ENCODE results near the gene SEL1L2. TPM values are rescaled to one million over a fixed set of nuclear protein-coding genes. Genes with fewer than 3 reads are reported as not detected.

Gene SEL1L2
- total and polyA plus RNA-seq, 9 of the 15 experiments (the other 6 are each of a cell fraction or from before 2014, with no cell fraction given) = not detected

- TF ChIP-seq, protein P1, sequence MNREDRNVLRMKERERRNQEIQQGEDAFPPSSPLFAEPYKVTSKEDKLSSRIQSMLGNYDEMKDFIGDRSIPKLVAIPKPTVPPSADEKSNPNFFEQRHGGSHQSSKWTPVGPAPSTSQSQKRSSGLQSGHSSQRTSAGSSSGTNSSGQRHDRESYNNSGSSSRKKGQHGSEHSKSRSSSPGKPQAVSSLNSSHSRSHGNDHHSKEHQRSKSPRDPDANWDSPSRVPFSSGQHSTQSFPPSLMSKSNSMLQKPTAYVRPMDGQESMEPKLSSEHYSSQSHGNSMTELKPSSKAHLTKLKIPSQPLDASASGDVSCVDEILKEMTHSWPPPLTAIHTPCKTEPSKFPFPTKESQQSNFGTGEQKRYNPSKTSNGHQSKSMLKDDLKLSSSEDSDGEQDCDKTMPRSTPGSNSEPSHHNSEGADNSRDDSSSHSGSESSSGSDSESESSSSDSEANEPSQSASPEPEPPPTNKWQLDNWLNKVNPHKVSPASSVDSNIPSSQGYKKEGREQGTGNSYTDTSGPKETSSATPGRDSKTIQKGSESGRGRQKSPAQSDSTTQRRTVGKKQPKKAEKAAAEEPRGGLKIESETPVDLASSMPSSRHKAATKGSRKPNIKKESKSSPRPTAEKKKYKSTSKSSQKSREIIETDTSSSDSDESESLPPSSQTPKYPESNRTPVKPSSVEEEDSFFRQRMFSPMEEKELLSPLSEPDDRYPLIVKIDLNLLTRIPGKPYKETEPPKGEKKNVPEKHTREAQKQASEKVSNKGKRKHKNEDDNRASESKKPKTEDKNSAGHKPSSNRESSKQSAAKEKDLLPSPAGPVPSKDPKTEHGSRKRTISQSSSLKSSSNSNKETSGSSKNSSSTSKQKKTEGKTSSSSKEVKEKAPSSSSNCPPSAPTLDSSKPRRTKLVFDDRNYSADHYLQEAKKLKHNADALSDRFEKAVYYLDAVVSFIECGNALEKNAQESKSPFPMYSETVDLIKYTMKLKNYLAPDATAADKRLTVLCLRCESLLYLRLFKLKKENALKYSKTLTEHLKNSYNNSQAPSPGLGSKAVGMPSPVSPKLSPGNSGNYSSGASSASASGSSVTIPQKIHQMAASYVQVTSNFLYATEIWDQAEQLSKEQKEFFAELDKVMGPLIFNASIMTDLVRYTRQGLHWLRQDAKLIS (CRISPR knock-in tag; IDR thresholded peaks at IDR 0.05) = no peak
- TF ChIP-seq FOXJ3 (CRISPR knock-in tag; IDR thresholded peaks at IDR 0.05) = no peak
- no peak for TF ChIP-seq IFI16 (CRISPR knock-in tag; IDR thresholded peaks at IDR 0.05)
- TF ChIP-seq MECOM (CRISPR knock-in tag; IDR thresholded peaks at IDR 0.05) = no peak
- TF ChIP-seq CHD4 (IDR thresholded peaks at IDR 0.05; ENCODE audit: insufficient read depth, insufficient replicate concordance, low read depth, low read length, poor library complexity, severe bottlenecking) = no peak
These were observed 151.8 kb downstream of the SEL1L2 start (continued) for GRCh38 chr20:13838664-13839063.

DNA sequence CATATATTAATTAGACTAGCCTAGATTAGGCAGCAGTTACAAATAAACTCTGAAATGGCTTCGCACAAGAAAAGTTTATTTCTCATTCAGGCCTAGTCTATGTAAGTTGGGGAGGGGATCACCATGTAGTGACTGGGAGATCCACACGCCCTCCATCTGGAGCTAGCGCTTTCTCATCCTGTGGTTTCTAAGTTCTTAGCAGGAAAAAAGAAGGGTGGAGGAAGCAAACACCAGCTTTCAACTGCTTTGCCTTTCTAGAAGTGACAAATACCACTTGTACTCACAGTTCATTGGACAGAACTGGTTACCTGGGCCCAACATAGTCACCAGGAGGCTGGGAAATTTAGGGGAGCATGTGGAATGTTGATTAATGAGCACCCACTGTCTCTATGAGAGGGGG, 158.9 kb downstream of the SEL1L2 start:
- intact Hi-C loops (cut with micrococcal nuclease) = no loop called here
- Histone ChIP-seq H3K27ac (ENCODE audit: extremely low read depth, low read depth, low read length) (no peak overlapping the region), H2AFZ (ENCODE audit: low read depth, low read length) (no peak overlapping the region), H3K9me1 (ENCODE audit: control insufficient read depth, insufficient read depth, low read length) (no peaks in the 10 kb centered on the region), H3K9ac (ENCODE audit: insufficient read depth in 1 of 2, low read depth in 2 of 2, low read length in 2 of 2) (no peak overlapping the region), H3K4me3 (no peak overlapping the region), H3K4me1 (replicated peaks in 1 of 2; ENCODE audit: control insufficient read depth in 2 of 2, insufficient read depth in 2 of 2, low read length in 2 of 2) (no peaks in the 10 kb centered on the region), H3K4me2 (ENCODE audit: insufficient read depth, low read length) (no peak overlapping the region), H3K79me2 (ENCODE audit: control insufficient read depth, insufficient read depth, low read length) (no peaks in the 10 kb centered on the region), H3K36me3 (ENCODE audit: control insufficient read depth, insufficient read depth, low read length) (no peaks in the 10 kb centered on the region), H4K20me1 (replicated peaks; ENCODE audit: control insufficient read depth, insufficient read depth, low read length) (no peaks in the 10 kb centered on the region), H3K9me3 (replicated peaks; ENCODE audit: control insufficient read depth, insufficient read depth, low read depth, low read length) (no peaks in the 10 kb centered on the region), H3K27me3 (ENCODE audit: control insufficient read depth in 2 of 2, insufficient read depth in 2 of 2, low read length in 2 of 2) (no peaks in the 10 kb centered on the region)
- ATAC-seq (no peak), FAIRE-seq (no peak), DNase-seq (ENCODE audit: extremely low read depth in 1 of 4, low spot score in 3 of 4) (no peak)
- TF ChIP-seq PHB (CRISPR knock-in tag; IDR thresholded peaks at IDR 0.05) (no peak), ZNF57 (CRISPR knock-in tag; IDR thresholded peaks at IDR 0.05) (no peak), ZNF551 (CRISPR knock-in tag; IDR thresholded peaks at IDR 0.05) (no peak), SMAD1 (IDR thresholded peaks at IDR 0.05; ENCODE audit: low read depth, low read length, partially characterized antibody) (no peak), FOXK2 (conservative IDR thresholded peaks at IDR 0.05 in 1 of 2, IDR thresholded peaks at IDR 0.05 in 1 of 2; ENCODE audit: low read depth in 2 of 2) (no peak)
- in situ Hi-C loops (cut with MboI) = no loop called here
- 0% methylated on average over 2 of the region's 3 CpGs for WGBS (ENCODE audit: insufficient coverage, low coverage, missing lambda C conversion rate)
- CTCF ChIA-PET (ENCODE audit: low intra/inter-chr PET ratio) = no interaction called here
- no TSS peak for BruUV-seq (replicated peaks)
- POLR2A ChIA-PET = interaction anchor here (0.7 kb wide), 1 partner anchor 11 kb away, joined by 4 read pairs; no protein-coding TSS in a partner anchor

Data from K562 (cell line).